K562 (cell line): ENCODE measurements around the gene GCDH. TPM values are rescaled to one million over a fixed set of nuclear protein-coding genes. Genes with fewer than 3 reads are reported as not detected.
A peak's percentile ranks its signal among the peaks of the same experiment; 100 is the strongest.

Experiments
- COPS2 ChIP-seq: fragments of 450-650 bp; conservative IDR thresholded peaks from 2 replicates; pipeline ENCODE4 v1.6.1; 2016; ENCODE audit warnings: mild to moderate bottlenecking, moderate library complexity
- FOXA3 ChIP-seq, 2 experiments: fragments of 450-650 bp in 1 of 2; sonication (generic) in 1 of 2; formaldehyde crosslinking; IDR thresholded peaks in 1 of 2; conservative IDR thresholded peaks in 1 of 2; 2 replicates each; pipeline versions ENCODE4 v1.4.0 to v1.8.0; 2020 to 2022; ENCODE audit warnings: mild to moderate bottlenecking in 2 of 2, missing genetic modification reagents in 1 of 2
- FUS ChIP-seq: fragments of 200-400 bp; formaldehyde crosslinking; optimal IDR thresholded peaks from 2 replicates; pipeline ENCODE3; 2017; ENCODE audit warnings: low read depth, low read length
- HDAC6 ChIP-seq: IDR thresholded peaks from 2 replicates; pipeline ENCODE4 v1.6.1; 2012; ENCODE audit warnings: low read depth, mild to moderate bottlenecking, control low read depth, inconsistent platforms, low read length, moderate library complexity
- MLX ChIP-seq, 2 experiments: fragments of 450-650 bp in 1 of 2; sonication (generic) in 1 of 2; formaldehyde crosslinking; conservative IDR thresholded peaks; 2 replicates each; pipeline versions ENCODE4 v1.4.0 to v1.8.1; 2020 to 2022; ENCODE audit warnings: mild to moderate bottlenecking in 1 of 2, missing genetic modification reagents in 1 of 2
- NBN ChIP-seq: fragments of 450-650 bp; IDR thresholded peaks from 2 replicates; pipeline ENCODE4 v1.6.1; 2016; ENCODE audit warnings: low read depth, mild to moderate bottlenecking
- PRDM10 ChIP-seq: fragments of 450-650 bp; IDR thresholded peaks from 2 replicates; pipeline ENCODE4 v1.6.1; 2018; ENCODE audit not compliant: partially characterized antibody
- PTTG1 ChIP-seq: fragments of 450-650 bp; IDR thresholded peaks from 2 replicates; pipeline ENCODE4 v1.6.1; 2016; ENCODE audit warnings: low read depth, mild to moderate bottlenecking, missing genetic modification characterization, missing compliant biosample characterization
- RBM39 ChIP-seq: fragments of 200-400 bp; formaldehyde crosslinking; optimal IDR thresholded peaks from 2 replicates; pipeline ENCODE3; 2018; ENCODE audit warnings: low read depth, low read length
- SMAD1 ChIP-seq: fragments of 150-350 bp; IDR thresholded peaks from 2 replicates; pipeline ENCODE4 v1.6.1; 2014; ENCODE audit warnings: low read length, low read depth; ENCODE audit not compliant: partially characterized antibody
- SRSF9 ChIP-seq: fragments of 200-400 bp; formaldehyde crosslinking; IDR thresholded peaks from 2 replicates; pipeline ENCODE4 v1.6.1; 2017; ENCODE audit warnings: low read depth, low read length, borderline replicate concordance
- STAT5B ChIP-seq: fragments of 250-450 bp; sonication (Bioruptor Pico); IDR thresholded peaks from 2 replicates; pipeline ENCODE4 v1.8.0; 2021; ENCODE audit warnings: mild to moderate bottlenecking, inconsistent platforms
- TAF9B ChIP-seq: fragments of 450-650 bp; IDR thresholded peaks from 2 replicates; pipeline ENCODE4 v1.6.1; 2018; ENCODE audit warnings: mild to moderate bottlenecking; ENCODE audit not compliant: partially characterized antibody
- TRIM28 ChIP-seq: fragments of 450-650 bp; IDR thresholded peaks from 2 replicates; pipeline ENCODE4 v1.6.1; 2017
- ZNF583 ChIP-seq: fragments of 250-450 bp; sonication (Bioruptor Pico); IDR thresholded peaks from 2 replicates; pipeline ENCODE4 v1.4.0; 2020
- ZNF785 ChIP-seq: fragments of 250-450 bp; sonication (Bioruptor Pico); IDR thresholded peaks from 2 replicates; pipeline ENCODE4 v1.4.0; 2020; ENCODE audit warnings: mild to moderate bottlenecking
- polyA plus RNA-seq, 8 experiments: library from polyadenylated mRNA; depleted of rRNA in 4 of 8; stranded (reverse) in 5 of 8; unstranded in 3 of 8; fragments of >200 nt; fragmentation: Nextera tagmentation in 2 of 8; fragmentation: Illumina TruSeq in 1 of 8; extraction: Ambion mirVana in 2 of 8; extraction: Trizol in 1 of 8; gene quantifications; 2 replicates each; pipeline versions ENCODE4 v1.2.1 to v1.2.3, GENCODE V29; 2011 to 2014; ENCODE audit warnings: inconsistent platforms in 1 of 8, missing spikeins in 1 of 8
- total RNA-seq, 7 experiments: library from RNA; depleted of rRNA in 6 of 7; stranded (reverse); fragments of >200 nt in 6 of 7; fragmentation: Illumina TruSeq in 2 of 7; extraction: Trizol in 2 of 7; gene quantifications; 2 replicates each; pipeline versions ENCODE4 v1.2.1 to v1.2.3, GENCODE V29; 2011 to 2021; ENCODE audit warnings: low replicate concordance in 1 of 7
- TF ChIP-seq, protein P1 (sequence below): fragments of 250-450 bp; sonication (Bioruptor Pico); IDR thresholded peaks from 2 replicates; pipeline ENCODE4 v1.5.0; 2020; ENCODE audit warnings: mild to moderate bottlenecking, borderline replicate concordance
- TF ChIP-seq, protein P2 (sequence below): IDR thresholded peaks from 2 replicates; pipeline ENCODE4 v1.6.1; 2011; ENCODE audit warnings: borderline replicate concordance, low read depth, mild to moderate bottlenecking, moderate library complexity, low read length; ENCODE audit not compliant: insufficient read depth, poor library complexity, severe bottlenecking

GCDH gene
- total and polyA plus RNA-seq, 9 of the 15 experiments (the other 6 are each of a cell fraction or from before 2014, with no cell fraction given), result 2.9 to 50.8 (median 19.1) TPM

DNA sequence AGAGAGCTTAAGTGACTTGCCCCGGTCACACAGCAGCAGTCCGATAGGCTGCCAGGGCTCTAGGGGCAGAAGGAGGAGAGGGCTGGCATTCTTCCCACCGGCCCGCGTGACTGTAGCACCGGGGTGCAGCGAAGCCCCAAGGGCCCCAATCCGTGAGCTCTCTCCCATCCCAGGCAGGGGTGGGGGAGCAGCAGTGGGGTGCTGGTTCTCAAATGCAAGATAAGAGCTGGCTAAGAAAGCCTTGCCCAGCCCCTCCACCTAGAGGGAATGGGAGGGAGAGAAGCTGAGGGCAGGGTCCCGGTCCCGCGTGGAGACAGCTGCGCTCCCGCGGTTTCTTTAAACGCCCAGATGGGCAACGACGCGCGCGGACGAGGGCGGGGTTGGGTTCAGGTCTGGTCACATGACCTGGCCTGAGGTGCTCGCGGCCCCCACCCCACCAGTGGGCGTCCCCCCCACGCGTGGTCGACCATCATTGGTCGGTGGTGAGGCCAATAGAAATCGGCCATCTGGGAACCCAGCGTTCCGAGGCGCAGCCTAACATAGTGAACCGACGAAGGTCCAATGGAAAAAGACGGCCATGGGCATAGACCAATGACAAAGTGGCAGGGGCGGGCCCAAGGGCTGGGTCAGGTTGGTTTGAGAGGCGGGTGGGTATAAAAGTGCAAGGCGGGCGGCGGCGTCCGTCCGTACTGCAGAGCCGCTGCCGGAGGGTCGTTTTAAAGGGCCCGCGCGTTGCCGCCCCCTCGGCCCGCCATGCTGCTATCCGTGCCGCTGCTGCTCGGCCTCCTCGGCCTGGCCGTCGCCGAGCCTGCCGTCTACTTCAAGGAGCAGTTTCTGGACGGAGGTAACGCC, 47.2 kb downstream of the GCDH start, which contains the start of gene CALR (continued):
- peak; percentile 41; the same call in 1 of the 2 replicates for TF ChIP-seq NBN
- no peak for TF ChIP-seq COPS2
- TF ChIP-seq MLX (CRISPR knock-in tag; conservative IDR thresholded peaks at IDR 0.05), result 0 out of 4 replicates have a peak, but pooled peaks of 1 of the 2 experiments have one; percentile 53
- TF ChIP-seq ZNF583, result 0 out of 2 replicates have a peak, but pooled peaks have one; percentile 53
- TF ChIP-seq RBM39, result peak; percentile 29
- no peak for TF ChIP-seq FUS
- peak; percentile 21 for TF ChIP-seq PRDM10
- TF ChIP-seq FOXA3 (CRISPR knock-in tag; conservative IDR thresholded peaks at IDR 0.05 in 1 of 2, IDR thresholded peaks at IDR 0.05 in 1 of 2), result peak in 1 of 2 experiments; percentile 44; a peak in 1 of 4 replicates
- peak; percentile 88 for TF ChIP-seq TAF9B
- TF ChIP-seq SRSF9, result no peak
- TF ChIP-seq STAT5B (CRISPR knock-in tag), result no peak
- TF ChIP-seq, protein P1, sequence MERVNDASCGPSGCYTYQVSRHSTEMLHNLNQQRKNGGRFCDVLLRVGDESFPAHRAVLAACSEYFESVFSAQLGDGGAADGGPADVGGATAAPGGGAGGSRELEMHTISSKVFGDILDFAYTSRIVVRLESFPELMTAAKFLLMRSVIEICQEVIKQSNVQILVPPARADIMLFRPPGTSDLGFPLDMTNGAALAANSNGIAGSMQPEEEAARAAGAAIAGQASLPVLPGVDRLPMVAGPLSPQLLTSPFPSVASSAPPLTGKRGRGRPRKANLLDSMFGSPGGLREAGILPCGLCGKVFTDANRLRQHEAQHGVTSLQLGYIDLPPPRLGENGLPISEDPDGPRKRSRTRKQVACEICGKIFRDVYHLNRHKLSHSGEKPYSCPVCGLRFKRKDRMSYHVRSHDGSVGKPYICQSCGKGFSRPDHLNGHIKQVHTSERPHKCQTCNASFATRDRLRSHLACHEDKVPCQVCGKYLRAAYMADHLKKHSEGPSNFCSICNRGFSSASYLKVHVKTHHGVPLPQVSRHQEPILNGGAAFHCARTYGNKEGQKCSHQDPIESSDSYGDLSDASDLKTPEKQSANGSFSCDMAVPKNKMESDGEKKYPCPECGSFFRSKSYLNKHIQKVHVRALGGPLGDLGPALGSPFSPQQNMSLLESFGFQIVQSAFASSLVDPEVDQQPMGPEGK (CRISPR knock-in tag), result no peak
- TF ChIP-seq PTTG1 (tag), result no peak
- TF ChIP-seq TRIM28, result no peak; the same call in 1 of the 2 replicates
- TF ChIP-seq, protein P2, sequence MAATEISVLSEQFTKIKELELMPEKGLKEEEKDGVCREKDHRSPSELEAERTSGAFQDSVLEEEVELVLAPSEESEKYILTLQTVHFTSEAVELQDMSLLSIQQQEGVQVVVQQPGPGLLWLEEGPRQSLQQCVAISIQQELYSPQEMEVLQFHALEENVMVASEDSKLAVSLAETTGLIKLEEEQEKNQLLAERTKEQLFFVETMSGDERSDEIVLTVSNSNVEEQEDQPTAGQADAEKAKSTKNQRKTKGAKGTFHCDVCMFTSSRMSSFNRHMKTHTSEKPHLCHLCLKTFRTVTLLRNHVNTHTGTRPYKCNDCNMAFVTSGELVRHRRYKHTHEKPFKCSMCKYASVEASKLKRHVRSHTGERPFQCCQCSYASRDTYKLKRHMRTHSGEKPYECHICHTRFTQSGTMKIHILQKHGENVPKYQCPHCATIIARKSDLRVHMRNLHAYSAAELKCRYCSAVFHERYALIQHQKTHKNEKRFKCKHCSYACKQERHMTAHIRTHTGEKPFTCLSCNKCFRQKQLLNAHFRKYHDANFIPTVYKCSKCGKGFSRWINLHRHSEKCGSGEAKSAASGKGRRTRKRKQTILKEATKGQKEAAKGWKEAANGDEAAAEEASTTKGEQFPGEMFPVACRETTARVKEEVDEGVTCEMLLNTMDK, result peak; percentile 9
- TF ChIP-seq HDAC6, result 0 out of 2 replicates have a peak, but pooled peaks have one; percentile 58
- TF ChIP-seq SMAD1, result peak; percentile 95
- no peak for TF ChIP-seq ZNF785 (CRISPR knock-in tag)
